GM19193 (cell line): ENCODE data around the gene TMC3.

Source experiments
- POLR2A ChIP-seq: IDR thresholded peaks from 4 replicates; pipeline ENCODE4 v1.6.1; 2011; ENCODE audit not compliant: insufficient read depth, insufficient read length; ENCODE audit errors: extremely low read depth

TMC3 gene

GRCh38 chr15:81314378-81314777 lies 59.6 kb downstream of the TMC3 start:
- no peak for TF ChIP-seq POLR2A

GRCh38 chr15:81313686-81314085 lies 60.3 kb downstream of the TMC3 start:
- no peak for TF ChIP-seq POLR2A

GRCh38 chr15:81312790-81313543 lies 61.0 kb downstream of the TMC3 start:
- TF ChIP-seq POLR2A, result no peak

GRCh38 chr15:81311752-81312464 lies 62.1 kb downstream of the TMC3 start:
- TF ChIP-seq POLR2A, result no peak

- no peak for TF ChIP-seq POLR2A
These were observed 63.5 kb downstream of the TMC3 start for GRCh38 chr15:81310480-81310879.

GRCh38 chr15:81309647-81310450 lies 64.2 kb downstream of the TMC3 start:
- no peak for TF ChIP-seq POLR2A

- TF ChIP-seq POLR2A, result no peak
These were observed 65.8 kb downstream of the TMC3 start for GRCh38 chr15:81308260-81308659.

GRCh38 chr15:81304226-81304625 lies 69.8 kb downstream of the TMC3 start:
- no peak for TF ChIP-seq POLR2A

- TF ChIP-seq POLR2A, result no peak
These were observed 70.5 kb downstream of the TMC3 start for GRCh38 chr15:81303244-81304225.

GRCh38 chr15:81302701-81303109 lies 71.3 kb downstream of the TMC3 start:
- TF ChIP-seq POLR2A, result no peak

GRCh38 chr15:81301815-81302399 lies 72.1 kb downstream of the TMC3 start:
- TF ChIP-seq POLR2A, result peak; percentile 30

GRCh38 chr15:81301385-81301784 lies 72.6 kb downstream of the TMC3 start:
- TF ChIP-seq POLR2A, result no peak

GRCh38 chr15:81299630-81300273 lies 74.3 kb downstream of the TMC3 start:
- no peak for TF ChIP-seq POLR2A

GRCh38 chr15:81299156-81299555 lies 74.9 kb downstream of the TMC3 start:
- TF ChIP-seq POLR2A, result no peak

GRCh38 chr15:81298611-81299010 lies 75.4 kb downstream of the TMC3 start:
- no peak for TF ChIP-seq POLR2A
